GM12875 (cell line): ENCODE measurements around the gene FAAP20.

ENCODE experiments used
- H3K4me3 ChIP-seq: one replicate; pipeline ENCODE4 v1.5.1; 2011; ENCODE audit warnings: low read depth, low read length, control low read depth
- TF ChIP-seq, protein P1 (sequence below): IDR thresholded peaks from 2 replicates; pipeline ENCODE4 v1.5.1; 2011; ENCODE audit warnings: low read depth, mild to moderate bottlenecking, control low read depth, inconsistent platforms, low read length, moderate library complexity, borderline replicate concordance; ENCODE audit not compliant: insufficient read depth

The FAAP20 gene

GRCh38 chr1:2175055-2175414 lies 19.5 kb downstream of the FAAP20 start:
- no peak overlapping the region for H3K4me3 ChIP-seq
- TF ChIP-seq, protein P1, sequence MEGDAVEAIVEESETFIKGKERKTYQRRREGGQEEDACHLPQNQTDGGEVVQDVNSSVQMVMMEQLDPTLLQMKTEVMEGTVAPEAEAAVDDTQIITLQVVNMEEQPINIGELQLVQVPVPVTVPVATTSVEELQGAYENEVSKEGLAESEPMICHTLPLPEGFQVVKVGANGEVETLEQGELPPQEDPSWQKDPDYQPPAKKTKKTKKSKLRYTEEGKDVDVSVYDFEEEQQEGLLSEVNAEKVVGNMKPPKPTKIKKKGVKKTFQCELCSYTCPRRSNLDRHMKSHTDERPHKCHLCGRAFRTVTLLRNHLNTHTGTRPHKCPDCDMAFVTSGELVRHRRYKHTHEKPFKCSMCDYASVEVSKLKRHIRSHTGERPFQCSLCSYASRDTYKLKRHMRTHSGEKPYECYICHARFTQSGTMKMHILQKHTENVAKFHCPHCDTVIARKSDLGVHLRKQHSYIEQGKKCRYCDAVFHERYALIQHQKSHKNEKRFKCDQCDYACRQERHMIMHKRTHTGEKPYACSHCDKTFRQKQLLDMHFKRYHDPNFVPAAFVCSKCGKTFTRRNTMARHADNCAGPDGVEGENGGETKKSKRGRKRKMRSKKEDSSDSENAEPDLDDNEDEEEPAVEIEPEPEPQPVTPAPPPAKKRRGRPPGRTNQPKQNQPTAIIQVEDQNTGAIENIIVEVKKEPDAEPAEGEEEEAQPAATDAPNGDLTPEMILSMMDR, result no peak

DNA sequence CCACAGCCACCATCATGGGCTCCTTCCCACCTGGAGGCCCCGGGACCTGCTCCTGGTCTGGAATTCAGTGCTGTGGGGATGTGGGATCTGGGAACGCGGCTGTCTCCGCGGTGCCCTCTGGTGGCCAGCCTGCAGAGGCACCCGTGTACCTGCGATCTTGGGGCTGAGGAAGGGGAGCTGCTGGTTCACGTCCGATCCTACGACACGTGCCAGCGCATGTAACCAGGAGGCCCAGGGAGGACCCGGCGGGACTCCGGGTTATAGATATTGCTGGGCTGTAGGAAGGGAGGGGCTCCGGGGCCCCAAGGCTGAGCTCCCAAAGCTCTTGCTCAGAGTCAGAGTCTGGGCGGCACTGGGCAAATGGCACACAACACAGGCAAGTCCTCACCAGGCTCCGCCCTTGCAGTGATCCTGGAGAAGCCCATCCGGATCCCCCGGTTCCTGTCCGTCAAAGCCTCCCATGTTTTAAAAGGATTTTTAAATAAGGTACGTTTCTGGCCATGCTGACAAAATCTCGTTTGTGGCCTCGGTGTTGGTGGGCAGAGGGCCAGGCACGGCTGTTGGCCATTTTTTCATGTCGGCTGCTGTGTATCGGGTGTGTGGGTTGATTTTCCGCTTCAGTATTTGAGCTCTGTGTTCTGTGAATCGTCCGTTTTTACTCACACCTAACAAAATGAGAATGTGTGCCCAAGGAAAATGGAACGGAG lies 20.1 kb downstream of the FAAP20 start:
- TF ChIP-seq, protein P1, result peak; percentile 94
- H3K4me3 ChIP-seq, result no peak overlapping the region

DNA sequence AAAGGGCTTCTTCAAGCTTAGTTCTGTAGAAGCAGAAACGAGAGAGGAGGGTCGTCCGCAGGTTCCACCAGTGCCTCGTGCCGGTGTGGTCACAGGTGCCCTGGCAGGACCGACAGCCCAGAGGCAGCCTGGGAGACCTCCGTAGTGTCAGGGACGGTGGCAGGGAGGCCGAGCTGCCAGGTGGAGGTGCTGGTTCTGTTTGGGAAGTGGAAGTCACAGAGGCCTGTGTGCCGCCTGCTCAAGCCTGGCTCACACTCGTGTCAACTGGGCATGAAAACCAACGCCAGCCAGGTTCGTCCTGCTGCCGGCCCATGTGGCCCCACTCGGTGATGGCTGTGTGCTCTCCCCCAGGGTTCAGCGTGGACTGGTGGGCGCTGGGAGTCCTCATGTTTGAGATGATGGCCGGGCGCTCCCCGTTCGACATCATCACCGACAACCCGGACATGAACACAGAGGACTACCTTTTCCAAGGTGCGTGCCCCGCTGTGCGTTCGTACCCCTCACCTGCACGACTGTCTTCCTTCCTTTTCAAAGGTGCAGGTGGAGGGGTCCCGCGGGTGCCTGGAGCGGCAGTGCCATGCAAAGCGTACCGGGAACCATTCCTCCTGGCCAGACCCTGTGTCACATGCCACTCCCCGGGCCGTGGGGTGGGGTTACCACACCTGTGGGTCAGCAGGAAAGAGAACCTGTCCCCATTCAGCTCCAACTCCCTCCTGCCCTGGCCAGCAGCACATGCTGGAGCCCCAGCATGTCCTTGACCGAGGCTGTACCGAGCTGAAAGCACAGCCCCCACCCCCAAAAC lies 20.8 kb downstream of the FAAP20 start:
- TF ChIP-seq, protein P1, result no peak
- H3K4me3 ChIP-seq, result no peak overlapping the region

- TF ChIP-seq, protein P1, result no peak
Measured at GRCh38 chr1:2172551-2173146, 21.9 kb downstream of the FAAP20 start.

DNA sequence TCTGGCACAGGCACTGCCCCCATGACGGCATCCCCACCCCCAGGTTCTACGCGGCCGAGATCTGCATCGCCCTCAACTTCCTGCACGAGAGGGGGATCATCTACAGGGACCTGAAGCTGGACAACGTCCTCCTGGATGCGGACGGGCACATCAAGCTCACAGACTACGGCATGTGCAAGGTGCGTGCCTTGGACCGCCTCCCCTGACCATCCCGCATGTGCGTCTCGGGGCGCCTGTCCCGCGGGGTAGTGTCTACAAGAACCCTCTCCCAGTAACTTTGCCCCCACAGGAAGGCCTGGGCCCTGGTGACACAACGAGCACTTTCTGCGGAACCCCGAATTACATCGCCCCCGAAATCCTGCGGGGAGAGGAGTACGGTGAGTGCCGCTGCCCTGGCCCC lies 22.6 kb downstream of the FAAP20 start:
- TF ChIP-seq, protein P1, result no peak
- H3K4me3 ChIP-seq, result no peak overlapping the region

More at GRCh38 chr1:2172551-2173146, 21.9 kb downstream of the FAAP20 start:
- H3K4me3 ChIP-seq, result no peak overlapping the region

DNA sequence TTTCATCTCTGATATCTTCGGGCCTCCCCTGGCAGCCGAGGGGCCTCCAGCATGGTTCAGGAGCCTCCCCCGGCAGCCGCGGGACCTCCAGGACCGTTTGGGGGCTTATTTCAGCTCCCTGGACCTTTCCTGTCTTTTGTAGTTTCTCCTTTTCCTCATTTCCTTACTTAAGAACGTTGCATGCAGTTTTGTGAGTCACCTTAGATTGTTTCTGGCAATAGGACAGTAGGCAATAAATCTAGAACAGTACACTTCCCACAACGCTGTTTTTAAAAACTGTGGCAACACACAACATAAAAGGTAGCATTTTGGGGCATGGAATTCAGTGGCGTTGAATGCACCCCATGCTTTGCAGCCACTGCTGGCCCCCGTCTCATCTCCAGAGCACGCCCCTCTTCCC lies 24.4 kb downstream of the FAAP20 start:
- no peak overlapping the region for H3K4me3 ChIP-seq
- TF ChIP-seq, protein P1, result no peak
